Tibial artery (tissue), 4 donors: ENCODE results near the gene SPIRE2.
"Not testable (repeated sequence)": the region's sequence is repeated elsewhere in the genome, so short reads cannot be mapped to it uniquely, and the experiment has no call there.

Source experiments
- DNase-seq, 2 donors: peaks; one replicate each; pipeline ENCODE4 v3.0.0-alpha.2; 2019
- H3K27ac ChIP-seq, 2 donors: fragments of 200-600 bp; sonication (generic) in 1 of 2; 1 replicate in 1 of 2; 2 replicates in 1 of 2; pipeline ENCODE4 v1.5.1; 2018 to 2019; ENCODE audit warnings: mild to moderate bottlenecking in 1 of 2
- H3K27me3 ChIP-seq, 2 donors: fragments of 200-600 bp; sonication (generic) in 1 of 2; one replicate each; pipeline versions ENCODE4 v1.5.1 to v1.6.0; 2016 to 2019
- H3K36me3 ChIP-seq, 3 donors: fragments of 200-600 bp; sonication (generic) in 2 of 3; one replicate each; pipeline ENCODE4 v1.5.1; 2016 to 2019; ENCODE audit warnings: mild to moderate bottlenecking in 2 of 3
- H3K4me1 ChIP-seq, 4 donors: fragments of 200-600 bp; sonication (generic) in 2 of 4; 1 replicate in 3 of 4; 2 replicates in 1 of 4; pipeline ENCODE4 v1.5.1; 2016 to 2019
- H3K4me3 ChIP-seq, 2 donors: fragments of 200-600 bp; sonication (generic) in 1 of 2; 1 replicate in 1 of 2; 2 replicates in 1 of 2; pipeline ENCODE4 v1.5.1; 2018 to 2019; ENCODE audit warnings: mild to moderate bottlenecking in 2 of 2
- H3K9me3 ChIP-seq, 3 donors: fragments of 200-600 bp; sonication (generic) in 1 of 3; one replicate each; pipeline ENCODE4 v1.5.1; 2016 to 2019
- intact Hi-C: fragments of 100-400 bp; cut with DNase I; formaldehyde crosslinking; loops from one replicate; pipeline ENCODE4 v1.15.0; 2023; ENCODE audit warnings: low total_unique reads
- TF ChIP-seq, protein P1 (sequence below), 2 experiments: fragments of 200-600 bp in 1 of 2; fragments of 450-650 bp in 1 of 2; IDR thresholded peaks; one replicate each; pipeline ENCODE4 v1.5.1; 2017 to 2019; ENCODE audit warnings: antibody characterized with exemption in 2 of 2, mild to moderate bottlenecking in 1 of 2, moderate library complexity in 1 of 2

SPIRE2 gene

DNA sequence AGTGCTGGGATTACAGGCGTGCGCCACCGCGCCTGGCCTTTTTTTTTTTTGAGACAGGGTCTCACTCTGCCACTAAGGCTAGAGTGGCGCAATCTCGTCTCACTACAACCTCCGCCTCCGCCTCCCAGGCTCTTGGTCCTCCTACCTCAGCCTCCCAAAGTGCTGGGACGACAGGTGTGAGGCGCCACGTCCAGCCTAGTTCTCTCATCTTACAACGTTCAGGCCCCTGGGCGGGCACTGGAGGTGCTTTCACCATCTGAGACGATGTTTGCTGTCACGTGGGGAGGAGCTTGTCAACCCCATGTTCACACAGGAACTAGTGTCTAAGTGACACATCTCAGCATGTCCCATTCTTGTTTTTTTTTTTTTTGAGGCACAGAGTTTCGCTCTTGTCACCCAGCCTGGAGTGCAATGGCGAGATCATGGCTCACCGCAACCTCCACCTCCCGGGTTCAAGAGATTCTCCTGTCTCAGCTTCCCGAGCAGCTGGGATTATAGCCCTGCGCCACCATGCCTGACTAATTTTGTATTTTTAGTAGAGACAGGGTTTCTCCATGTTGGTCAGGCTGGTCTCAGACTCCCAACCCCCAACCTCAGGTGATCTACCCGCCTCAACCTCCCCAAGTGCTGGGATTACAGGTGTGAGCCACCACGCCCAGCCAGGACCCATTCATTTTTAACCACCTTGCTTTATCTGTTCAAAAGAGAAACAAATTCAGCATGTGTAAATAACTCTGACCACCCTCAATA lies 6.7 kb upstream of the SPIRE2 start:
- Histone ChIP-seq H3K4me1 (peaks cover 0 to 6% (median 3%) of the 10 kb centered on the region in 4 donors), H3K36me3 (no peaks in the 10 kb centered on the region), H3K27ac (no peak overlapping the region), H3K9me3 (no peaks in the 10 kb centered on the region), H3K4me3 (no peak overlapping the region), H3K27me3 (peaks cover 0 to 54% of the 10 kb centered on the region in 2 donors)
- intact Hi-C loops = no loop called here
- DNase-seq = no peak
- TF ChIP-seq, protein P1, sequence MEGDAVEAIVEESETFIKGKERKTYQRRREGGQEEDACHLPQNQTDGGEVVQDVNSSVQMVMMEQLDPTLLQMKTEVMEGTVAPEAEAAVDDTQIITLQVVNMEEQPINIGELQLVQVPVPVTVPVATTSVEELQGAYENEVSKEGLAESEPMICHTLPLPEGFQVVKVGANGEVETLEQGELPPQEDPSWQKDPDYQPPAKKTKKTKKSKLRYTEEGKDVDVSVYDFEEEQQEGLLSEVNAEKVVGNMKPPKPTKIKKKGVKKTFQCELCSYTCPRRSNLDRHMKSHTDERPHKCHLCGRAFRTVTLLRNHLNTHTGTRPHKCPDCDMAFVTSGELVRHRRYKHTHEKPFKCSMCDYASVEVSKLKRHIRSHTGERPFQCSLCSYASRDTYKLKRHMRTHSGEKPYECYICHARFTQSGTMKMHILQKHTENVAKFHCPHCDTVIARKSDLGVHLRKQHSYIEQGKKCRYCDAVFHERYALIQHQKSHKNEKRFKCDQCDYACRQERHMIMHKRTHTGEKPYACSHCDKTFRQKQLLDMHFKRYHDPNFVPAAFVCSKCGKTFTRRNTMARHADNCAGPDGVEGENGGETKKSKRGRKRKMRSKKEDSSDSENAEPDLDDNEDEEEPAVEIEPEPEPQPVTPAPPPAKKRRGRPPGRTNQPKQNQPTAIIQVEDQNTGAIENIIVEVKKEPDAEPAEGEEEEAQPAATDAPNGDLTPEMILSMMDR (IDR thresholded peaks at IDR 0.05) = no peak

DNA sequence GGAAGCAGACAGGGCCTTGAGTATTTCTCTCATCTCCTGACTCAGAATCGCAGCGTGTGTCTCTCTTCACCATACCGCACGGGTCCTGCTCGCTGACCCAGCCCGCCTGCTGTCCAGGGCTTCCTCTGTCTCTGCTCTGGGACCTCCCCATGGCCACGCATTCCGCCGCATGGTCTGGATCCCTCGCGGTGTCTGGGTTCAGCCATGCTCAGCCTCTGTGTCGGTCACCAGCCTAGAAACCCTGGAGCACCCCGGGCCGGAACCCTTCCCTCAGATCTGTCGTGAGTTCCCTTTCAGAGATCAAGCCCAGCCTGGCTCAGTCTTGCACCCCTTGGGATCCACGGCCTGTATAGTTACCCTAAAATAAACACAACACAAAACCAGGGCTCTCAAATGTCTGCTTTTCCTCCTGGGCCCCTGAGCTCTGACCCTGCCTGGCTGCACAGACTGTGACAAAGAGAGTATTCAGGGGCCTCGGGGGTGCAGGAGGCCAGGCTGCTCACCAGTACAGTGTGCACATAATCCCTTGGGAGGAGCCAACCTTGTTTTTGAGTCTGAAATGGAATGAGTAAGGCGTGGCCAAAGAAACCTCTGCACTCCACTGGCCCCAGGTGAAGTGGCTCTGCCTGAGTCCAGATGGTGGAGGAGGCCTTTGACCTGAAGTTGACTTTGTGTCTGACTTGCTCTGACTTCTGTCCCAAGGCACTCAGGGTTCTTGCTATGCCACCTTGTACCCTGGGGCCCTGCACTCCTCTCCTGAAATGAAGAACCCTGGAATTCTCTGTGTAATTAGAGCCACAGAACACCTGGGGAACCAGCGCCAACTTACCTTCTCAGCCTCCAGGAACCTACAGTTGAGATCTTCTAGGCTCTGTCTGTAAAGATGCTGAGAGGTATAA lies 5.8 kb upstream of the SPIRE2 start:
- Histone ChIP-seq H3K9me3 (no peaks in the 10 kb centered on the region), H3K4me1 (peaks cover 0 to 2% (median under 1%) of the 10 kb centered on the region in 4 donors), H3K4me3 (no peak overlapping the region), H3K36me3 (no peaks in the 10 kb centered on the region), H3K27ac (no peak overlapping the region), H3K27me3 (peaks cover 0 to 54% of the 10 kb centered on the region in 2 donors)
- intact Hi-C loops = no loop called here
- TF ChIP-seq, protein P1 (IDR thresholded peaks at IDR 0.05) = no peak
- no peak for DNase-seq

DNA sequence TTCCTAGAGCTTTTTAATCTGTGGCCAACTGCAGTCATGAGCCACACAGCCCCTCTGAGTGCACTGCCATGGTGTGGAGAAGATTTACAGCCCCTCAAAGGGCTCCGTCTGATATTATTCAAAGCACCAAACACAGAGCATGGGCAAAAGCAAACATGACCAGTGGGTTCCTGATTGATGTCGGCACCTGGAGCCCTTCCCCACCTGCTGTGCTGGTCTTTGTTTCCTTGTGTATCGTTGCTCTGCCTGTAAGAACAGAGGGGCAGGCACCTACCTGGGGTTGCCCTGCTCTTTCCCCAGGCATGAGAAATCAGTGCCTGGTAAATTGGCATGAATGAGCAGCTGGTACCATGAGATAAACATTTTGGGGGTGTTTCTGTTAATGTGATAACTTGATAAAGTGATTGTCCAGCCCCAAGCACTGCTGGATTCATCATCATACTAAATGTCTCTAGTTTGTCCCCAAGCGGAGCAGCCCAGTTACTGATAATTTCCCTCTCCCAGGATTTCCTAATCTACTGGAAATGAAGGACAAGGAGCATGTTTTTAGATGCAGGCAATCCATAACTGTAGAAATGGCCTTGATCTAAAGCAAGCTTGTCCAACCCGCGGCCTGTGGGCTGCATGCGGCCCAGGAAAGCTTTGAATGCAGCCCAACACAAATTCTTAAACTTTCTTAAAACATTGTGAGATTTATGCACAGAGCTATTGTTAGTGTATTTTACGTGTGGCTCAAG lies 5.0 kb upstream of the SPIRE2 start:
- TF ChIP-seq, protein P1 (IDR thresholded peaks at IDR 0.05) = no peak
- no peak overlapping the region for H3K27ac ChIP-seq

DNA sequence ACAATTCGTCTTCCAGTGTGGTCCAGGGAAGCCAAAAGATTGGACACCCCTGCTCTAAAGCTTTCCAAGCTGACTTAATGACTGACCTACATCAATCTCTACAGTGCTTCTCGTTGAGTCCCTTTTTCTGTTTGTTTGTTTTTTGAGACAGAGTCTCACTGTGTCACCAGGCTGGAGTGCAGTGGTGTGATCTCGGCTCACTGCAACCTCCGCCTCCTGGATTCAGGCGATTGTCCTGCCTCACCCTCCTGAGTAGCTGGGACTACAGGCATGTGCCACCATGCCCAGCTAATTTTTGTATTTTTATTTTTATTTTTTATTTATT lies 4.5 kb upstream of the SPIRE2 start:
- peaks cover 0 to 13% (median 10%) of the 10 kb centered on the region in 4 donors for H3K4me1 ChIP-seq
- H3K36me3 ChIP-seq, intact Hi-C loops, H3K27ac ChIP-seq, H3K4me3 ChIP-seq, DNase-seq, H3K9me3 ChIP-seq: not testable (repeated sequence)
- H3K27me3 ChIP-seq = peaks cover 0 to 50% of the 10 kb centered on the region in 2 donors

More for the DNA sequence above, 5.0 kb upstream of the SPIRE2 start:
- Histone ChIP-seq H3K4me1 (peaks cover 0 to 9% (median 7%) of the 10 kb centered on the region in 4 donors), H3K9me3 (no peaks in the 10 kb centered on the region), H3K4me3 (no peak overlapping the region), H3K36me3 (no peaks in the 10 kb centered on the region), H3K27me3 (peaks cover 0 to 52% of the 10 kb centered on the region in 2 donors)
- DNase-seq = no peak
- intact Hi-C loops = no loop called here

DNA sequence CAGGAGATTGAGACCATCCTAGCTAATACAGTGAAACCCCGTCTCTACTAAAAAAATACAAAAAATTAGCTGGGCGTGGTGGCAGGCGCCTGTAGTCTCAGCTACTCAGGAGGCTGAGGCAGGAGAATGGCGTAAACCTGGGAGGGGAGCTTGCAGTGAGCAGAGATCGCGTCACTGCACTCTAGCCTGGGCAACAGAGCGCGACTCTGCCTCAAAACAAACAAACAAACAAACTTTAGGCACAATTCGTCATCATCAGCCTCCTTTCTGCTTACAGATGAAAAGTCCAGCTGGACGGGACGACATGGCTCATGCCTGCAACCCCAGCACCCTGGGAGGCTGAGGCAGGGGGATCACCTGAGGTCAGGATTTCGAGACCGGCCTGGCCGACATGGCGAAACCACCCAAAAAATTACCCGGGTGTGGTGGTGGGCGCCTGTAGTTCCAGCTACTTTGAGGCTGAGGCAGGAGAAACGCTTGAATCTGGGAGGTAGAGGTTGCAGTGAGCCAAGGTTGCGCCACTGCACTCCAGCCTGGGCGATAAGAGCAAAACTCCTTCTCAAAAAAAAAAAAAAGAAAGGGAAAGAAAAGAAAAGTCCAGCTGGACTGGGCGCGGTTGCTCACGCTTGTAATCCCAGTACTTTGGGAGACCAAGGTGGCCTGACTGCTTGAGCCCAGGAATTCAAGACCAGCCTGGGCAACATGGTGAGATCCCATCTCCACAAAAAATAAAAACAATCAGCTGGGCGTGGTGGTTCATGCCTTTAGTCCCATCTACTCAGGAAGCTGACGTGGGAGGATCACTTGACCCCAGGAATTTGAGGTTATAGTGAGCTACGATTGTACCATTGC lies 1.5 kb upstream of the SPIRE2 start:
- H3K36me3 ChIP-seq = no peaks in the 10 kb centered on the region
- intact Hi-C loops = no loop called here
- H3K4me1 ChIP-seq = peaks cover 0 to 21% (median 13%) of the 10 kb centered on the region in 4 donors
- H3K27me3 ChIP-seq = peaks cover 0 to 48% of the 10 kb centered on the region in 2 donors
- no peaks in the 10 kb centered on the region for H3K9me3 ChIP-seq
- H3K4me3 ChIP-seq = no peak overlapping the region
- H3K27ac ChIP-seq = no peak overlapping the region
- DNase-seq = no peak
- TF ChIP-seq, protein P1 (IDR thresholded peaks at IDR 0.05) = no peak
